MCF 10A (cell line): Measurements from ENCODE around the gene TRIM29. TPM values are rescaled to one million over a fixed set of nuclear protein-coding genes. Genes with fewer than 3 reads are reported as not detected.

Experiments used
- BruUV-seq: library from RNA; stranded (reverse); fragments of 400-500 nt; replicated peaks from 2 replicates; lab custom pipeline; 2021; lab: Mats Ljungman, UMichigan
- CTCF ChIA-PET: fragments of 300-600 bp; sonication (Branson Sonifier 250); formaldehyde crosslinking; extraction: SDS; loops from one replicate; lab custom pipeline; 2021; ENCODE audit warnings: antibody characterized with exemption, inconsistent platforms; lab: Yijun Ruan, JAX
- POLR2A ChIA-PET: fragments of 300-600, 350-650 bp; sonication (Branson Sonifier 250); formaldehyde crosslinking; extraction: SDS; loops from one replicate; lab custom pipeline; 2020; ENCODE audit warnings: antibody characterized with exemption, inconsistent platforms; lab: Yijun Ruan, JAX
- DNase-seq: peaks from one replicate; pipeline ENCODE4 v3.0.0-alpha.2; 2018; ENCODE audit not compliant: unreplicated experiment
- H3K27ac Mint-ChIP-seq: one replicate; pipeline ENCODE4 v1.8.0; 2022; ENCODE audit warnings: mild to moderate bottlenecking, low read depth, mixed read lengths; ENCODE audit not compliant: unreplicated experiment
- H3K27me3 Mint-ChIP-seq: one replicate; pipeline ENCODE4 v1.8.0; 2022; ENCODE audit warnings: mixed read lengths; ENCODE audit not compliant: insufficient read depth, unreplicated experiment
- H3K36me3 Mint-ChIP-seq: one replicate; pipeline ENCODE4 v1.8.0; 2022; ENCODE audit warnings: mild to moderate bottlenecking, moderate library complexity, mixed read lengths; ENCODE audit not compliant: insufficient read depth, unreplicated experiment
- H3K4me1 Mint-ChIP-seq: one replicate; pipeline ENCODE4 v1.8.0; 2022; ENCODE audit warnings: mixed read lengths; ENCODE audit not compliant: insufficient read depth, unreplicated experiment
- H3K4me3 Mint-ChIP-seq: one replicate; pipeline ENCODE4 v1.8.0; 2022; ENCODE audit warnings: mild to moderate bottlenecking, moderate library complexity, mixed read lengths; ENCODE audit not compliant: unreplicated experiment
- H3K9me3 Mint-ChIP-seq: one replicate; pipeline ENCODE4 v1.8.0; 2022; ENCODE audit warnings: mixed read lengths; ENCODE audit not compliant: unreplicated experiment
- intact Hi-C: fragments of 100-400 bp; cut with micrococcal nuclease; formaldehyde crosslinking; loops from 2 replicates; pipeline ENCODE4 v1.14.1; 2022
- total RNA-seq: library from RNA; stranded (reverse); gene quantifications from 2 replicates; pipeline ENCODE4 v1.2.3, GENCODE V29; 2022
- TF ChIP-seq, protein P1 (sequence below): fragments of 200-600 bp; IDR thresholded peaks from one replicate; pipeline ENCODE4 v1.8.0; 2022; ENCODE audit warnings: antibody characterized with exemption, mild to moderate bottlenecking; ENCODE audit not compliant: unreplicated experiment

TRIM29 gene
- total RNA-seq, 1 experiment from 2014 or later: 93.4 TPM

DNA sequence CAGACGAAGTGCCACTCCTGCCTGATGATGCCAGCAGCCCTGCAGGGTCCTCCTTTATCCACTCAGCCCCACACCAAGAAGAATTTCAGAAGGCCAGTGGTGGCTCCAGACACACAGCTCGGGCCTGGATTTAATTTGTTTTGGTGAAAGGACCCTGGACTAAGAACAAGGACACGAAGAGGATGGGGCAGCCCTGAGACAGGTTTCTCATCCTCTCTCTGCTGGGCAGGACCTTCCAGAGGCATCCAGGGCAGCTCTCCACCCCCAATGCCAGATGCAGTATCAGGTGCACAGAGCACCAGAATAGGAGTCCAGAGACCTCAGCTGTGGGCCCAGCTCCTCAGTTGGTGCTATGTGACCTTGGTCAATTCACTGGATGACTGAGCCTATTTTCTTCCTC lies 72.0 kb downstream of the TRIM29 start:
- Mint-ChIP-seq H3K27ac (no peak overlapping the region), H3K27me3 (peaks cover 24% of the 10 kb centered on the region), H3K9me3 (no peaks in the 10 kb centered on the region), H3K36me3 (no peaks in the 10 kb centered on the region), H3K4me1 (no peaks in the 10 kb centered on the region), H3K4me3 (no peak overlapping the region)
- no TSS peak for BruUV-seq
- intact Hi-C loops: no loop called here
- ChIA-PET CTCF (interaction anchor here (0.6 to 1.2 kb wide), 3 partner anchors 9 to 95 kb away, joined by 3 to 5 read pairs (median 3); no protein-coding TSS in a partner anchor), POLR2A (no interaction called here)
- TF ChIP-seq, protein P1, sequence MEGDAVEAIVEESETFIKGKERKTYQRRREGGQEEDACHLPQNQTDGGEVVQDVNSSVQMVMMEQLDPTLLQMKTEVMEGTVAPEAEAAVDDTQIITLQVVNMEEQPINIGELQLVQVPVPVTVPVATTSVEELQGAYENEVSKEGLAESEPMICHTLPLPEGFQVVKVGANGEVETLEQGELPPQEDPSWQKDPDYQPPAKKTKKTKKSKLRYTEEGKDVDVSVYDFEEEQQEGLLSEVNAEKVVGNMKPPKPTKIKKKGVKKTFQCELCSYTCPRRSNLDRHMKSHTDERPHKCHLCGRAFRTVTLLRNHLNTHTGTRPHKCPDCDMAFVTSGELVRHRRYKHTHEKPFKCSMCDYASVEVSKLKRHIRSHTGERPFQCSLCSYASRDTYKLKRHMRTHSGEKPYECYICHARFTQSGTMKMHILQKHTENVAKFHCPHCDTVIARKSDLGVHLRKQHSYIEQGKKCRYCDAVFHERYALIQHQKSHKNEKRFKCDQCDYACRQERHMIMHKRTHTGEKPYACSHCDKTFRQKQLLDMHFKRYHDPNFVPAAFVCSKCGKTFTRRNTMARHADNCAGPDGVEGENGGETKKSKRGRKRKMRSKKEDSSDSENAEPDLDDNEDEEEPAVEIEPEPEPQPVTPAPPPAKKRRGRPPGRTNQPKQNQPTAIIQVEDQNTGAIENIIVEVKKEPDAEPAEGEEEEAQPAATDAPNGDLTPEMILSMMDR: no peak
- DNase-seq: no peak

DNA sequence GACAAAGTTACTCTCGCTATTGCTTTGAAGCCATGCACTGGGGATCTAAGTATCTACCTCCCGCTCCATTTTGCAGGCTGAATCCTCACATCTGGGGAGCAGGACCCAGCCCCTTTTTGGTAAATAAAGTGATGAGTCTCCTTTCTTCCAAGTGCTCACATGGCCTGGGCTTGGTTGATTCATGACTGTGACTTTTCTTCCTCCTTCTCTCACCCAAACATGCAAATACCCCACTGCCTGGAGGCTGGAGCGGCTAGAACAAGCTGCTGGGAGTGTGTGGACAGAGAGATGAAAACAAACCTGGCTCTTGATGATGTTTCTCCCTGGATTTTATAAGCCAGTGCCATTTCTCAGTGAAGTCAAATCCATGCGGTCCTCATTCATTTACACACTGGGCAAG lies 72.7 kb downstream of the TRIM29 start:
- no TSS peak for BruUV-seq
- Mint-ChIP-seq H3K9me3 (no peaks in the 10 kb centered on the region), H3K36me3 (no peaks in the 10 kb centered on the region), H3K4me3 (no peak overlapping the region), H3K4me1 (no peaks in the 10 kb centered on the region), H3K27me3 (peaks cover 24% of the 10 kb centered on the region), H3K27ac (no peak overlapping the region)
- DNase-seq: no peak
- POLR2A ChIA-PET: no interaction called here
- intact Hi-C loops: no loop called here
- CTCF ChIA-PET: interaction anchor here (0.6 to 1.2 kb wide), 3 partner anchors 10 to 637 kb away, joined by 3 to 5 read pairs (median 3); no protein-coding TSS in a partner anchor
- TF ChIP-seq, protein P1: no peak

DNA sequence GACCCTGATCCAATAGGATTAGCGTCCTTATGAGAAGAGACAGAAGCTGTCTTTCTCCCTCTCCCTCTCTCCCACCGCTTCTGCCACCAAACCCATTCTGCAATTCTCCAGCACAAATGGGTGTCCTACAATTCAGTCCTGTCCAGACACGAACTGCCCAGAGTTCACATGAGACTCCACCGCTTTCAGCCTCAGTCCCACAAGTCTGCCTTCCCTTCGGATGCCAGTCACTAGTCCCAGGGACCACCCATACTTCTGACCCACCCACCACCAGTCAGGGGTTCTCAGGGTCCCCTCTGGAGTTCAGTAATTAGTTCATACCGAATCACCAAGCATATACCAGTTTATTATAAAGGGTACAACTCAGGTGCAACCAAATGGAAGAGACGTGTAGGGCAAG lies 73.6 kb downstream of the TRIM29 start:
- ChIA-PET CTCF (interaction anchor here (0.6 kb wide), 3 partner anchors 28 to 111 kb away, joined by 3 read pairs; no protein-coding TSS in a partner anchor), POLR2A (no interaction called here)
- H3K4me1 Mint-ChIP-seq: no peaks in the 10 kb centered on the region
- TF ChIP-seq, protein P1: no peak
- no peak overlapping the region for H3K27ac Mint-ChIP-seq
- intact Hi-C loops: no loop called here
- H3K4me3 Mint-ChIP-seq: no peak overlapping the region
- no peaks in the 10 kb centered on the region for H3K36me3 Mint-ChIP-seq
- H3K27me3 Mint-ChIP-seq: peaks cover 24% of the 10 kb centered on the region
- DNase-seq: no peak
- no peaks in the 10 kb centered on the region for H3K9me3 Mint-ChIP-seq
- BruUV-seq: no TSS peak

DNA sequence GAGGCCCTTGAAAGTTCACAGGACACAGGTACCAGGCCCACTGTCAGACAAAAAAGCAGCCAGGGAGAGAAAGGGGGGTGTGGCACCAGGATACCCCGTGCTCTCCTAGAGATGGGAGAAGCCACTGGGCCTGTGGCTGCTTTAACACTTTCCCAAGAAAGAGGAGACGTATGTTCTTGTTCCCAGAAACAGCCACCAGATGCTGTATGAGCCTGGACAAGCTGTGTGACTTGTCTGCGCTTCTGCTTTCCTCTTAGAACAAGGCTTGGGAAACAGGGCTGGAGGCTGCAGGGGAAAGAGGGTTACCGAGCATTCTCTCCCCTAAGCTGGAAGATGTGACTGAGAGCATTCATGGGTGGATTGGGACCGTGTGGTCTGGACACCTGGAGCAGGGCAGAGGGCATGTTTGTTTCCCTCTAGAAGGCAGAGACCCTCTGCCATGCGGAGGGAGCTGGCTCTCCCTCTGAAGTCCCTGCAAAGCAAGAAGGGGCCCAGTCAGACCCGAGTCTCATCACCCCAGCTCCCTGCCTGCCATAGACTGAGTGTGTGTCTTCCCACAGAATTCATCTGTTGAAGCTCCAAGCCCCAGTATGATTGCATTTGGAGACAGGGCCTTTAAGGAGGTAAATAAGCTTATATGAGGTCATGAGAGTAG lies 74.1 kb downstream of the TRIM29 start:
- TF ChIP-seq, protein P1: no peak
- no peak overlapping the region for H3K27ac Mint-ChIP-seq
- H3K36me3 Mint-ChIP-seq: no peaks in the 10 kb centered on the region
- POLR2A ChIA-PET: no interaction called here
- no peak overlapping the region for H3K4me3 Mint-ChIP-seq
- CTCF ChIA-PET: interaction anchor here (0.6 kb wide), 3 partner anchors 29 to 112 kb away, joined by 3 read pairs; no protein-coding TSS in a partner anchor
- no TSS peak for BruUV-seq
- no peak for DNase-seq
- intact Hi-C loops: no loop called here
- H3K27me3 Mint-ChIP-seq: peaks cover 24% of the 10 kb centered on the region
- no peaks in the 10 kb centered on the region for H3K4me1 Mint-ChIP-seq
- no peaks in the 10 kb centered on the region for H3K9me3 Mint-ChIP-seq
